H1 (cell line): ENCODE data around the gene FGF10. TPM values are rescaled to one million over a fixed set of nuclear protein-coding genes. Genes with fewer than 3 reads are reported as not detected.

ENCODE experiments used
- CTCF ChIA-PET: fragments of 300-600 bp; sonication (Branson Sonifier 250); formaldehyde crosslinking; loops from one replicate; lab custom pipeline; 2021; ENCODE audit not compliant: partially characterized antibody; lab: Charles Lee
- POLR2A ChIA-PET: fragments of 300-600 bp; sonication (Branson Sonifier 250); formaldehyde crosslinking; loops from one replicate; lab custom pipeline; 2021; ENCODE audit warnings: inconsistent platforms; ENCODE audit not compliant: partially characterized antibody; lab: Charles Lee
- DNase-seq, 2 experiments: peaks; one replicate each; pipeline versions ENCODE4 v3.0.0 to v3.0.0-alpha.2; 2010 to 2022; ENCODE audit warnings: low spot score in 2 of 2, low read depth in 1 of 2, mixed read lengths in 1 of 2
- FAIRE-seq: peaks from 2 replicates; lab custom pipeline; 2011; peaks lifted over from hg19 to GRCh38; lab: Jason Lieb, UNC
- H2AFZ ChIP-seq: 2 replicates; pipeline ENCODE4 v1.8.1; 2012; ENCODE audit warnings: low read length, inconsistent platforms
- H2AK5ac ChIP-seq: 2 replicates; pipeline ENCODE4 v1.6.1; 2013; ENCODE audit warnings: low read depth, low read length
- H2BK120ac ChIP-seq: replicated peaks from 2 replicates; pipeline ENCODE3; 2013; ENCODE audit warnings: low read depth, low read length, inconsistent platforms
- H2BK12ac ChIP-seq: 2 replicates; pipeline ENCODE4 v1.6.1; 2013; ENCODE audit warnings: low read depth, low read length
- H2BK15ac ChIP-seq: 2 replicates; pipeline ENCODE4 v1.6.1; 2013; ENCODE audit warnings: low read length
- H2BK20ac ChIP-seq: 2 replicates; pipeline ENCODE4 v1.6.1; 2013; ENCODE audit warnings: low read length
- H2BK5ac ChIP-seq: 2 replicates; pipeline ENCODE4 v1.6.1; 2013; ENCODE audit warnings: low read depth, low read length
- H3K14ac ChIP-seq: 2 replicates; pipeline ENCODE4 v1.6.1; 2013; ENCODE audit warnings: inconsistent platforms; ENCODE audit not compliant: insufficient read length
- H3K18ac ChIP-seq: 2 replicates; pipeline ENCODE4 v1.6.1; 2013; ENCODE audit warnings: low read length; ENCODE audit errors: extremely low read depth
- H3K23ac ChIP-seq: 2 replicates; pipeline ENCODE4 v1.6.1; 2013; ENCODE audit warnings: inconsistent platforms; ENCODE audit not compliant: insufficient read length
- H3K23me2 ChIP-seq: 2 replicates; pipeline ENCODE4 v1.6.1; 2013; ENCODE audit warnings: low read depth, low read length
- H3K27ac ChIP-seq: 2 replicates; pipeline ENCODE4 v1.6.1; 2011; ENCODE audit warnings: low read depth, low read length, inconsistent platforms
- H3K27me3 ChIP-seq, 4 experiments: replicated peaks in 1 of 4; 1 replicate in 1 of 4; 2 replicates in 3 of 4; pipeline versions ENCODE4 v1.6.1 to v1.8.1; 2011 to 2013; ENCODE audit warnings: low read length in 3 of 4, mild to moderate bottlenecking in 3 of 4, inconsistent platforms in 2 of 4, mixed read lengths in 2 of 4, moderate library complexity in 1 of 4; ENCODE audit not compliant: control insufficient read depth in 3 of 4, insufficient read depth in 3 of 4; ENCODE audit errors: extremely low read depth in 1 of 4
- H3K36me3 ChIP-seq, 4 experiments: 2 replicates each; pipeline versions ENCODE4 v1.6.1 to v1.8.1; 2011 to 2013; ENCODE audit warnings: mild to moderate bottlenecking in 4 of 4, low read length in 3 of 4, moderate library complexity in 2 of 4, control low read depth in 1 of 4, inconsistent platforms in 1 of 4; ENCODE audit not compliant: insufficient read depth in 4 of 4, control insufficient read depth in 2 of 4
- H3K4ac ChIP-seq: replicated peaks from 2 replicates; pipeline ENCODE3; 2013; ENCODE audit warnings: low read length, low read depth, mixed read lengths, inconsistent platforms; ENCODE audit not compliant: insufficient read length
- H3K4me1 ChIP-seq, 4 experiments: replicated peaks in 1 of 4; 1 replicate in 1 of 4; 2 replicates in 3 of 4; pipeline versions ENCODE4 v1.6.1 to v1.8.1; 2011 to 2013; ENCODE audit warnings: low read length in 3 of 4, inconsistent platforms in 2 of 4, mixed read lengths in 1 of 4; ENCODE audit not compliant: insufficient read depth in 4 of 4, control insufficient read depth in 3 of 4
- H3K4me2 ChIP-seq, 2 experiments: 2 replicates each; pipeline versions ENCODE4 v1.6.1 to v1.8.1; 2011 to 2013; ENCODE audit warnings: low read depth in 2 of 2, low read length in 2 of 2, control low read depth in 1 of 2, inconsistent platforms in 1 of 2, mild to moderate bottlenecking in 1 of 2; ENCODE audit not compliant: insufficient read depth in 1 of 2
- H3K4me3 ChIP-seq, 4 experiments: fragments of 200-600, 300-600 bp in 1 of 4; sonication (generic), shearing (Covaris generic), sonication (Bioruptor Twin) in 1 of 4; 2 replicates each; pipeline versions ENCODE4 v1.5.1 to v1.8.1; 2011 to 2016; ENCODE audit warnings: low read length in 4 of 4, low read depth in 3 of 4, control low read depth in 2 of 4, inconsistent platforms in 2 of 4, mild to moderate bottlenecking in 2 of 4, mixed read lengths in 1 of 4, moderate library complexity in 1 of 4; ENCODE audit not compliant: insufficient read depth in 2 of 4; ENCODE audit errors: extremely low read depth in 1 of 4
- H3K56ac ChIP-seq: replicated peaks from 2 replicates; pipeline ENCODE3; 2013; ENCODE audit warnings: low read depth, mild to moderate bottlenecking, mixed read lengths, low read length, inconsistent platforms; ENCODE audit not compliant: insufficient read length
- H3K79me1 ChIP-seq: 2 replicates; pipeline ENCODE4 v1.6.1; 2013; ENCODE audit warnings: low read depth, low read length, control low read depth
- H3K79me2 ChIP-seq, 2 experiments: 2 replicates each; pipeline versions ENCODE4 v1.6.1 to v1.8.1; 2012 to 2013; ENCODE audit warnings: low read length in 2 of 2, mild to moderate bottlenecking in 2 of 2, inconsistent platforms in 1 of 2; ENCODE audit not compliant: insufficient read depth in 2 of 2, control insufficient read depth in 1 of 2
- H3K9ac ChIP-seq, 4 experiments: replicated peaks in 1 of 4; 1 replicate in 1 of 4; 2 replicates in 3 of 4; pipeline versions ENCODE4 v1.6.1 to v1.8.1; 2011 to 2013; ENCODE audit warnings: low read depth in 3 of 4, low read length in 3 of 4, control low read depth in 2 of 4, mild to moderate bottlenecking in 2 of 4, moderate library complexity in 2 of 4, inconsistent platforms in 1 of 4; ENCODE audit errors: extremely low read depth in 1 of 4
- H3K9me3 ChIP-seq, 2 experiments: 2 replicates each; pipeline versions ENCODE4 v1.6.1 to v1.8.1; 2012 to 2013; ENCODE audit warnings: mild to moderate bottlenecking in 2 of 2, moderate library complexity in 2 of 2, control low read depth in 1 of 2, inconsistent platforms in 1 of 2, low read depth in 1 of 2, low read length in 1 of 2, mixed read lengths in 1 of 2; ENCODE audit not compliant: insufficient read depth in 2 of 2
- H4K20me1 ChIP-seq, 2 experiments: replicated peaks in 1 of 2; 2 replicates each; pipeline versions ENCODE3 to v1.8.1; 2011 to 2013; ENCODE audit warnings: inconsistent platforms in 2 of 2, low read length in 2 of 2, mild to moderate bottlenecking in 1 of 2; ENCODE audit not compliant: insufficient read depth in 2 of 2, control insufficient read depth in 1 of 2
- H4K5ac ChIP-seq: 2 replicates; pipeline ENCODE4 v1.6.1; 2013; ENCODE audit warnings: low read length, low read depth, mixed read lengths, inconsistent platforms; ENCODE audit not compliant: insufficient read length
- H4K8ac ChIP-seq: 2 replicates; pipeline ENCODE4 v1.8.0; 2013; ENCODE audit warnings: mild to moderate bottlenecking, moderate library complexity, low read length, inconsistent platforms; ENCODE audit not compliant: insufficient read depth; ENCODE audit errors: extremely low read depth
- H4K91ac ChIP-seq: replicated peaks from 2 replicates; pipeline ENCODE3; 2013; ENCODE audit warnings: low read length, mixed read lengths, inconsistent platforms; ENCODE audit not compliant: insufficient read length
- ATF2 ChIP-seq: IDR thresholded peaks from 2 replicates; pipeline ENCODE4 v1.6.1; 2012; ENCODE audit warnings: low read length, inconsistent platforms
- BACH1 ChIP-seq: IDR thresholded peaks from 2 replicates; pipeline ENCODE4 v1.6.1; 2012; ENCODE audit warnings: low read length, improper control_type of control experiment
- CHD1 ChIP-seq: IDR thresholded peaks from 2 replicates; pipeline ENCODE4 v1.6.1; 2012; ENCODE audit warnings: low read depth, low read length, improper control_type of control experiment
- CREB1 ChIP-seq: IDR thresholded peaks from 2 replicates; pipeline ENCODE4 v1.6.1; 2012; ENCODE audit warnings: inconsistent platforms
- CTBP2 ChIP-seq: IDR thresholded peaks from 2 replicates; pipeline ENCODE4 v1.7.0; 2011; ENCODE audit warnings: borderline replicate concordance, mild to moderate bottlenecking, moderate library complexity, mixed read lengths, low read length; ENCODE audit not compliant: insufficient read depth, insufficient read length
- GTF2F1 ChIP-seq: IDR thresholded peaks from 2 replicates; pipeline ENCODE4 v1.6.1; 2012; ENCODE audit warnings: low read depth, low read length, improper control_type of control experiment, borderline replicate concordance
- KDM1A ChIP-seq: fragments of 200-600, 300-600 bp; sonication (generic); IDR thresholded peaks from 2 replicates; pipeline ENCODE4 v1.7.1; 2016; ENCODE audit warnings: mild to moderate bottlenecking, low read length, borderline replicate concordance
- RAD21 ChIP-seq, 2 experiments: IDR thresholded peaks in 1 of 2; conservative IDR thresholded peaks in 1 of 2; 2 replicates each; pipeline ENCODE4 v1.6.1; 2011; ENCODE audit warnings: low read depth in 2 of 2, low read length in 2 of 2, improper control_type of control experiment in 1 of 2, inconsistent platforms in 1 of 2, mild to moderate bottlenecking in 1 of 2, moderate library complexity in 1 of 2
- SAP30 ChIP-seq: fragments of 300-600 bp; sonication (generic); IDR thresholded peaks from 2 replicates; pipeline ENCODE4 v1.7.1; 2012; ENCODE audit warnings: low read length, moderate library complexity, mild to moderate bottlenecking, inconsistent platforms; ENCODE audit not compliant: insufficient read depth, insufficient replicate concordance
- SIRT6 ChIP-seq: IDR thresholded peaks from one replicate; pipeline ENCODE4 v1.7.1; 2012; ENCODE audit warnings: low read length, inconsistent platforms
- SRF ChIP-seq: IDR thresholded peaks from 2 replicates; pipeline ENCODE4 v1.6.1; 2011; ENCODE audit warnings: mild to moderate bottlenecking, low read depth, low read length, moderate library complexity
- TAF7 ChIP-seq: optimal IDR thresholded peaks from 2 replicates; pipeline ENCODE3; 2011; ENCODE audit warnings: low read depth, mild to moderate bottlenecking, inconsistent platforms, low read length, moderate library complexity, borderline replicate concordance
- YY1 ChIP-seq: IDR thresholded peaks from 2 replicates; pipeline ENCODE4 v1.6.1; 2011; ENCODE audit warnings: low read depth, mild to moderate bottlenecking, low read length
- WGBS, 2 experiments: shearing (Covaris generic) in 1 of 2; methylation state at CpG; one replicate each; pipeline versions ENCODE4 v1.1.6 to v1.1.7; 2013 to 2015; ENCODE audit warnings: low lambda C conversion rate in 2 of 2, mixed read lengths in 2 of 2, inconsistent platforms in 1 of 2, low coverage in 1 of 2, missing lambda C conversion rate in 1 of 2; ENCODE audit not compliant: insufficient replicate concordance in 2 of 2, insufficient coverage in 1 of 2, insufficient read length in 1 of 2; ENCODE audit errors: extremely low coverage in 1 of 2, missing lambda C conversion rate in 1 of 2; 5-methylcytosine and 5-hydroxymethylcytosine counted together
- polyA plus RNA-seq, 7 experiments: library from polyadenylated mRNA; depleted of rRNA in 3 of 7; stranded (reverse) in 5 of 7; unstranded in 2 of 7; fragments of >200 nt in 5 of 7; fragments of 200-250 nt in 2 of 7; gene quantifications; 1 replicate in 5 of 7; 2 replicates in 1 of 7; 4 replicates in 1 of 7; pipeline versions ENCODE4 v1.2.1 to v1.2.3, GENCODE V29; 2011 to 2013; ENCODE audit warnings: missing spikeins in 2 of 7, mixed read lengths in 2 of 7
- total RNA-seq: library from RNA; stranded (reverse); fragmentation: NEBNext Ultra II Directional; extraction: Animal tissue kit (Norgen Biotek cat#: 25700); gene quantifications from 2 replicates; pipeline ENCODE4 v1.2.1, GENCODE V29; 2021

FGF10 gene
- total and polyA plus RNA-seq, 2 of the 8 experiments (the other 6 are each of a cell fraction or from before 2014, with no cell fraction given), result 0.06 to 0.54 TPM

GRCh38 chr5:44396312-44396711 is 7.1 kb upstream of the FGF10 start:
- H4K8ac ChIP-seq, result no peak overlapping the region
- no peaks in the 10 kb centered on the region for H3K36me3 ChIP-seq
- H3K23me2 ChIP-seq, result no peaks in the 10 kb centered on the region
- WGBS, 2 experiments, result 96% methylated on average over 3 of the region's 3 CpGs; no CpG with 5 or more reads in 1 of the 2 experiments
- no peak overlapping the region for H3K56ac ChIP-seq
- DNase-seq (no peak), FAIRE-seq (no peak)
- H3K4me1 ChIP-seq, result no peaks in the 10 kb centered on the region
- no peak overlapping the region for H3K9ac ChIP-seq
- no peaks in the 10 kb centered on the region for H3K79me2 ChIP-seq
- no peak overlapping the region for H3K4me2 ChIP-seq
- H2BK15ac ChIP-seq, result no peak overlapping the region
- H2BK120ac ChIP-seq, result no peak overlapping the region
- no peak overlapping the region for H2AFZ ChIP-seq
- ChIA-PET CTCF (no interaction called here), POLR2A (no interaction called here)
- H4K20me1 ChIP-seq, result no peaks in the 10 kb centered on the region
- no peak overlapping the region for H3K18ac ChIP-seq
- H3K4me3 ChIP-seq, result no peak overlapping the region
- H3K14ac ChIP-seq, result no peak overlapping the region
- H3K9me3 ChIP-seq, result no peaks in the 10 kb centered on the region
- no peak overlapping the region for H3K27ac ChIP-seq
- H2BK20ac ChIP-seq, result no peak overlapping the region
- H3K27me3 ChIP-seq, result peaks cover 0 to 4% (median 0%) of the 10 kb centered on the region in 4 experiments; a peak in 3 of 7 replicates
- no peak overlapping the region for H2AK5ac ChIP-seq
- no peak overlapping the region for H4K5ac ChIP-seq
- H4K91ac ChIP-seq, result no peak overlapping the region
- H3K79me1 ChIP-seq, result no peaks in the 10 kb centered on the region
- H3K23ac ChIP-seq, result no peak overlapping the region
- no peak overlapping the region for H3K4ac ChIP-seq
- no peak overlapping the region for H2BK5ac ChIP-seq
- no peak overlapping the region for H2BK12ac ChIP-seq
- no peak for TF ChIP-seq SAP30
- TF ChIP-seq YY1, result no peak
- TF ChIP-seq CREB1, result no peak
- TF ChIP-seq RAD21 (IDR thresholded peaks at IDR 0.05 in 1 of 2, conservative IDR thresholded peaks at IDR 0.05 in 1 of 2; ENCODE audit: low read depth in 2 of 2, low read length in 2 of 2), result no peak
- no peak for TF ChIP-seq CHD1
- TF ChIP-seq SIRT6, result no peak
- TF ChIP-seq CTBP2, result no peak
- TF ChIP-seq TAF7, result no peak
- TF ChIP-seq KDM1A, result no peak
- TF ChIP-seq GTF2F1, result no peak
- no peak for TF ChIP-seq SRF
- TF ChIP-seq ATF2, result no peak
- no peak for TF ChIP-seq BACH1
